ENCODE data around the gene GPC6.

GPC6 gene

DNA sequence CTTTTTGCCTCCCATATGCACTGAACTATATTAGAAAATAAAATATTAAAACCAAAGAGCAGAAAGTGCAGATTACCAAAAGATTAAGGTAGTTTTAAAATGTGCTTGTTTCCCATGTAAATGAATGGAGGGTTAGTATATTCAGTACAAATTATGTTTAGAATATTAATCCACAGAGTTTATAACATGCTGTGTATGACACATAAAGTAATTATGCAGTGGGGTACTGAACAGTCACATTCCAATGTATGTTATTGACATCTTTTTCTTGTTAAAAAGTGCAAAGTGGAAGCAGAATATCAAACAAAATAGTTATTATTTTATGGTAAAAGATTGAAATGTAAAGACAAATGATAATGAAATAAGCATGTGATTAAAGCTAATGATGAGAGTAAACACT is 79.3 kb downstream of the GPC6 start:
- TF ChIP-seq GATA3 (IDR thresholded peaks at IDR 0.05; ENCODE audit: low read depth, low read length): no peak
- TF ChIP-seq GATA2 (IDR thresholded peaks at IDR 0.05; ENCODE audit: low read depth, low read length): no peak

DNA sequence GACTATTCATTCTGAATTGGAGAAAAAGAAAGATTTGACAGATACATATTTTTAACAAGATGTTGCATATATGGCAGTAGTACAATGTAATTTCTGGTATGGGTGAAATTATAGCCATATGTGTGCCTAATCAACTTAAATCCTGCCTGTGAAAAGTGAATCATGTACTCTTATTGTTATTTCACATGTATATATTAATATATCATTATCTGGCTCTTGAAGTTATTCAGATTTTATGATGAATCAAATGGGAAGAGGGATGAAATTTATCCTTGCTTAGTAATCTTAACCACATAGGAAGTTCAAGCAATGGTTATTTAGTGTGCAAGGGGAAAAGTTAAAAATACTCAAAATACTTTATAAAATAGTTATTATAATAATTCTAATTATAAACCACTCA is 80.5 kb downstream of the GPC6 start:
- TF ChIP-seq GATA2 (IDR thresholded peaks at IDR 0.05; ENCODE audit: low read depth, low read length): no peak
- TF ChIP-seq GATA3 (IDR thresholded peaks at IDR 0.05; ENCODE audit: low read depth, low read length): no peak

DNA sequence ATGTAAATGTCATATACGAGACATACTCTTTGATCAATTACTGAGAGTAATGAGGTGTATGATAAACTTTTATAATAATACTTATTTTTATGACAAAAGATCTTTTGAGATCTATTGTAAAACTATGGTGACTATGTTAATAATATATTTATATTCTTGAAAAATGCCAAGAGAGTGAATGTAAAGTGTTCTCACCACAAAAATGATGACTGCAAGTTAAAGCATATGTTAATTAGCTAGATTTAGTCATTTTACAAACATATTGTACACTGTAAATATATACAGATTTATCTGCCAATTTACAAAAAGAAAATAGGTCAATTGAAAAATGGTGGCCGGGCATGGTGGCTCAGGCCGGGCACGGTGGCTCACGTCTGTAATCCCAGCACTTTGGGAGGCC is 81.0 kb downstream of the GPC6 start:
- TF ChIP-seq GATA2 (IDR thresholded peaks at IDR 0.05; ENCODE audit: low read depth, low read length) (no peak), GATA3 (IDR thresholded peaks at IDR 0.05; ENCODE audit: low read depth, low read length) (no peak)

DNA sequence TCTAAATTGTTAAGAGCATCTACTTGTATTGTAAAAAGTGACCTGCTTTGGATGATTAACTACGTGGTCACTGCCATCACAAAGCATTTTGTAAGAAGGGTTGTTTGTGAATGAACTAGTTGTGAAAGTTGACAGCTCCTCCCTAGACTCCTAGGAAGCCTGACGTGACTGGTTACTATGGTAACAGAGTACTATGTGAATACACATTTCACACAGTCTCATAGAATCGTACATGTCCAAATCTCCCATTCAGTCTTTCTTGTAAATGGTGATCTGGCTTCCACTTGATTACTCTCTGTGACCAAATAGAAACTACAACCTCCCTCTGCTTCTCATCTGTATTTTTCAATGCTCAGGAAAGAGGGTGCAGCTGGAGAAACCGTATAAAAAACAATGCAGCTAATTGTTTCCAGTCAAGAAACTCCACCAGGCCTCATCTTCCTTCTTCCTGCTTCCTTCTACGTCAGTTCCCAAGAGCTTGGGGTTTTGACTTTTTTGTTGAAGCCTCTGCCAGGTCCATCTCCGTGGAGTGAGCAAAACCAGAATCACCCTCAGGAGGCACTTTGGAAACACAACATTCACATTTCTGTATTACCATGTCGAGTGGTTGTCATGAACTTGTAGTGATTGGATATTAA is 83.4 kb downstream of the GPC6 start:
- no peak for TF ChIP-seq GATA3 (IDR thresholded peaks at IDR 0.05; ENCODE audit: low read depth, low read length)
- no peak for TF ChIP-seq GATA2 (IDR thresholded peaks at IDR 0.05; ENCODE audit: low read depth, low read length)

DNA sequence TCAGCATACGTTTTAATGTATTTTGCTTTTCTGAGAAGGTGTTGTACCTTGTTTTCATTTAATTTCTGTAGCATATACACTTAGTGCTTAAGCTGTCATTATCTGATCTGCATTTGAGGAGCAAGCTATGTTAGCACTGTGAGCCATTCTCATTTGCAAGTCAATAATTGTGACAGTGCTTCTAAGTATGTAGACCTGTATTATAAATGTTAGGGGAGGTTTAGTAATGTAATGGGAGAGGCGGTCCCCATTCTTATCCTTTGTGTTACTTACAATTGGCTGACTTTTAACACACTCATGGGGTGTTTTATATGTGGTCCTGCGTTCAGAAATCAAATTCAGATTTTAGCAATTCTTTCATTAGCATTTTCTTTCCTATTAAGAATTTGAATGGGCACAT is 90.2 kb downstream of the GPC6 start:
- no peak for TF ChIP-seq GATA2 (IDR thresholded peaks at IDR 0.05; ENCODE audit: low read depth, low read length)
- no peak for TF ChIP-seq GATA3 (IDR thresholded peaks at IDR 0.05; ENCODE audit: low read depth, low read length)

DNA sequence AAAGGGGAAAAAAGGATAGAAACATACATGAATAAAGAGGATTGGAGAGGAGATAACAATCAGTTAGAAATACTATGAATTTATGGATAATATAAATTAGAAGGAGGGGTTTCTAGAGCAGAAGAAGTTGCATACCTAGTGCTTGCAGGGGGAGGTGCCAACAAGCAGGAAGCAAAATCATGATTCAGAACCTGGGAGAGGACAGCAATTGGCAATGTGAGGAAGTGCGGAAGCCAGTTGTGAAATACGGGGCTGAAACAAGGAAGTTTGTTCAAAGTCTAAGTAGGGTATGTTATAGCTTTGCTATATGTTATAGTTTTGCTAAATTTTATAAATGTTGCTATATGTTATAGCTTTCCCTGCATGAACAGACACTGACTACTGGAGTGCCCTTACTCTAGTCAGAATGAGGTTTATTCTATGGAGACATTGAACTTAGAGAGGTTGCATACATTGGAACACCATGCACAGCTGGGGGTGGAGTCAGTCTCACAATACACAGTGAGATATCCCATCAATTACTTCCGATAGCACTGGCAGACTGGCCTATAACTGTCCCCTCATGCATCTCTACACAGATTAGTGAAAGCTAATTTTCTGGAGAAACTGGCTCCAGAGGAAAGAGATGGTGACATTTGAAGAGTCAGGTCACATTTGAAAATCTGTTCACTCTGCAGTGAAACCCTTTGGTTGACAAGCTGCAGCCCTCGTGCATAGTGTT is 92.1 kb downstream of the GPC6 start:
- TF ChIP-seq GATA2 (IDR thresholded peaks at IDR 0.05; ENCODE audit: low read depth, low read length) (no peak), GATA3 (IDR thresholded peaks at IDR 0.05; ENCODE audit: low read depth, low read length) (no peak)

DNA sequence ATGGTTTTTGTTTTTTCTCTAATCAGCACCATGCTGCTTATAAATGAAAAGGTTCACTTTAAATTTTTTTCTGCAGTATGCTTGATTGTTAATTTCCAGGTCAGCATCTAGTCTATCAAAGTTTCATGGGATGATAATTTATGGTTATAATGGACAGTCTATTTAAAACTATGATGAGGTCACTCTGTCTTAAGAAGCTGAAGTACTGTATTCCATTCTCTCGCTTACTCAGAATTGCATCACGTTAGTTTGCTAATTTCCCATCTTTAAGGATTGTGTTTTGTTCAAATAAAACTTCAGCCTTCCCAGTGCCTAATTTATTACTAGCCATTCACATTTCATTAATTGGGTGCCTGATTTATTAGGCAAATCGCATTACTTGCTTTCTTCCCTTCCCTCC is 94.3 kb downstream of the GPC6 start:
- no peak for TF ChIP-seq GATA3 (IDR thresholded peaks at IDR 0.05; ENCODE audit: low read depth, low read length)
- no peak for TF ChIP-seq GATA2 (IDR thresholded peaks at IDR 0.05; ENCODE audit: low read depth, low read length)

DNA sequence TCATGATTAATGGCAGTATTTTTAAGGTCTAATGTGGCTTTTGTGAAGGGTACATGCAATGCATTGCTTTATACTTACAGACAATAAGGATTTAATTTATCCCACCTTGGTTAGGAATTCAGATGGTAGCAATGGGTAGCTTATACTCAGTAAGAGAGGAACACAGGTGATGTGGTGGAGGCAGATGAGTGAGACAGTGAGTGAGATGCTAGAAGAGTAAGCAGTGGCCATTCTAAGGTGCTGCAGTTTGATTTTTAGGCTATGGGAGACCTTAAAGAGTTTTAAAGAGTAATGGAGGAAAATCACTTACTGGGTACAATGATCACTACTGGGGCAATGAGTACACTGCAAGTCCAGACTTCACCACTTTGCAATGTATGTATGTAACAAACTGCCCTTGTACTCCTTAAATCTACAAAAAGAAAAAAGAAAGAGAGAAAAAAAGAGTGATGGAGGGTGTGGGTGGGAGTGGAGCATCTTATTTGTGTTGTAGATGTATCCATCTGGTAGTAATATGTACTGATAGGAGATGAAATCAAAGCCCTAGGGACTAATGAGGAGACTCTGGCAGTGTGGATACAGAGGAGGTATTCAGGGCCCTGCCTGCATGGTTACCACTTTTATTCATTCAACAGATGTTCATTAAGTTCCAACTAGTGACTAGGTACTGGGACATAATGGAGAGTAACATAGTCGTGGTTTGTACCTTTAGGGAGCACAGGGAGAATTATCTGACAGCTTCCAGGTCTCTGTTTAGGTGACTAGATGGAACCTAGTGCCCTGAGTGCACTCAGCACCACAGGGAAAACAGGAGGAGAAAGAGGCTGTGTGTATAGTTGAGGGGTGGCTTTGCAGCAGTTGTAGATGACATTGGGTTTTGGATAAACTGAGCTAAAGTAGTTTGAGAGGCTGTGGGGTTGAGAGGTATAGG is 99.0 kb downstream of the GPC6 start:
- TF ChIP-seq GATA2 (IDR thresholded peaks at IDR 0.05; ENCODE audit: low read depth, low read length) (peak; percentile 33; the same call in 1 of the 2 replicates), GATA3 (IDR thresholded peaks at IDR 0.05; ENCODE audit: low read depth, low read length) (no peak)

DNA sequence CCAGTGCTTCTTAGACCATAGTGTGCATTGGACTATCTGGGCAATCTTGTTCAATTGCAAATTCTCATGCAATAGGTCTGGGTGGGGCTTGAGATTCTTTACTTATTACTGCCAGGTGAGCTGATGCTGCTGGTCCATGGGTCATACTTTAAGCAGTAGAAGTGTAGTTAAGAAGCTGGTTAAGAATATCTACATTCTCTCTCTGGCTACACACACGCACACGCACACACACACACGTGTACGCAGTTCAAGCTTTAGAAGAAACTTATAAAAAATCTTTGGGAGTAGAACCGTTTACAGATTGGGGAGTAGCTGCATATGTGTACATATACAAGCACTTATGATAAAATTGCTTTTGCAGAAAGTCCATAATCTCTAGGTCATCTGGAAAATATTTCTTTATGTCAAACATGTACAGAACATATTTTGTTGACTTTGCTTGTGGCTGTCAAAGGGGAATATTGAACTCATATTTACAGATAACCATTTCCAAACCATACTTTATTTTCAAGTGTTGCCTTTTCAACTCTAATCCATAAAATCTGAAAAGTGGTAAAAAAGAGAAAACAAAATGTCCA is 99.7 kb downstream of the GPC6 start:
- TF ChIP-seq GATA3 (IDR thresholded peaks at IDR 0.05; ENCODE audit: low read depth, low read length): no peak
- no peak for TF ChIP-seq GATA2 (IDR thresholded peaks at IDR 0.05; ENCODE audit: low read depth, low read length)

DNA sequence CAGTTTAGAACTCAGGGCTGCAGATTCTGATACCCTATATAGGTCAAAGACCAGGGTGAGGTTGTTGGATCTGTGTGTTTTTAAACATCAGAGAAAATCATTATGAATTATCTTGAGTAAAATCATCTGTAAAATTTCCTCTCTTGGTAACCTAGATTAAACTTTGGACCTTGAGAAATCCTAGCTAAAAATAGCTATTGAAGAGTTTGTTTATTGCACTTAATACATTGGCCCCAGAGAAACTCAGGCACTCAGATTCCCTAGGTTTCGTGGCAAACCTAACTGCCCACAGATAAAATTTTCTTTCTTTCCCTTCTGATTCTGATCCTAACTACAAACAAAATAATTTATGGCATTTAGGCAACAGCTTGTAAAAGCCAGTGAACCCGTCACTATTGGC is 102.3 kb downstream of the GPC6 start:
- TF ChIP-seq GATA2 (IDR thresholded peaks at IDR 0.05; ENCODE audit: low read depth, low read length) (no peak), GATA3 (IDR thresholded peaks at IDR 0.05; ENCODE audit: low read depth, low read length) (no peak)

DNA sequence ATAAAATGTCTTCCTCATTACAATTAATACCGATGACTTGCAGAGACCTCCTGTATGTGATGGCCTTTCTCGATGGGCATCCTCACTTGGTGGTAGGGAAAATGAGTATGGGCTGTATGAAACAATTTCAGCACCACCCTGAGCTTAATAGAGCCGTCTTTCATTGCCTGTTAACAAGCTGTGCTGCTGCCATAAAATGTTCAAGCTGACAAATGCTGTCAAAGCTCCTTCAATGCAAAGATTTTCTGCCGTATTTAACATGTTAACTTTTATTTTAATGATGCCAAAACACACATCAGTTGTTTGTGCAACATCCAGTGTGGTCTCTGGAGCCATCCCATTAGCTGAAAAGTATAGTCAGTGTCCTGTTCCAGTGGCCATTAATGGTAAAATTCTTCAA is 110.1 kb downstream of the GPC6 start:
- TF ChIP-seq GATA3 (IDR thresholded peaks at IDR 0.05; ENCODE audit: low read depth, low read length) (no peak), GATA2 (IDR thresholded peaks at IDR 0.05; ENCODE audit: low read depth, low read length) (no peak)

DNA sequence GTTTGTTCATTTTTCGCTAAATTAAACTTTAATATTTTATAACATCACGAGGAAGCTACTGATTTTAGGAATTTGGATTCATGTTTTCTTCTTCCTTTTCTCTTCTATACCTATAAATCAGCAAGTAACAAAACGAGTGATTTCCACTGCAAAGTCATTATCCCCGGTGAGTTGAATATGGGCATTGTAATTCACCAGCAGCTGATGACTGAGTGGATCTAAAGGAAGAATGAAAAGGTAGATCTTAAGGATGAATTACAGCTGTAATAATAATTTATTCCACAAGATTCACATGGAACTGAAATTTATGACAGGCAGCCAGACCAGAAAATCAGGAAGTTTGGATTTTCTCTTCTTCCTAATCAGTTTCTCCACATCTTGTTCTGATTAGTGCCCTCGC is 111.4 kb downstream of the GPC6 start:
- no peak for TF ChIP-seq GATA2 (IDR thresholded peaks at IDR 0.05; ENCODE audit: low read depth, low read length)
- no peak for TF ChIP-seq GATA3 (IDR thresholded peaks at IDR 0.05; ENCODE audit: low read depth, low read length)

DNA sequence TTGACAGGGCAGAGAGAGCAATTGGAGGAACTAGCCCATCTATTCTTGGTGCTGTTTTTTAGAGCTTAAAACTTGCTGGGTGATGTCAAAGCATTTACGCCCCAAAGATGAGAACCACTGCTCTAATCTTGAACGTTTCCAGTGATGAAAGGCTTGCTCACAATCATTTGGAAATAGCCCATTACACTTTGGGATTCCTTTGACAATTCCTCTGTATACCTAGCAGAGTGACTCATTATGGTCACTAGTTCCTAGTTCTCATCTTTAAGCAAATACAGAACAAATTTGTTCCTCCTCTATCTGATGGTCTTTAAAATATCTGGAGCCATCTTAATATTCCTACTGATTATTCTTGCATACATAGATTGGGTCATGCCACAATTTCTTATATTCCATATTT is 112.3 kb downstream of the GPC6 start:
- no peak for TF ChIP-seq GATA3 (IDR thresholded peaks at IDR 0.05; ENCODE audit: low read depth, low read length)
- no peak for TF ChIP-seq GATA2 (IDR thresholded peaks at IDR 0.05; ENCODE audit: low read depth, low read length)

DNA sequence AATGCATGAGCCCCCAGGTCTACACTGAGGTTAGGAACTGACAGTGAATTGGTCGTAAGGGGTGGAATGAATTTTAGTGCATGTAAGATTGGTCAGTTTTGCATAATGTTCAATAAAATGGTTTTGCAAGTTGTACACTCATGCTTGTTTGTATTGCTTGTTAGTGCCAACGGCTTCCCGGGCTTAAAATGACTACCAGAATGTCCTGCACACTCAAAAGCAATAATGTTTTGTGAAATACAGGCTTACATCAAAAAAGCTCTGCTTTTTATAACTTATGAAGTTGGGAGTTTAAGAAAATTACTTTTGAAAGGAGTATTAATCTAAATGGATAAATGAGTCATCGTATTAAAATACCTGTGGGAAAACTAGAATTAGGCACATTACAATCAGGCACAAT is 112.9 kb downstream of the GPC6 start:
- TF ChIP-seq GATA3 (IDR thresholded peaks at IDR 0.05; ENCODE audit: low read depth, low read length): no peak

Data from SH-SY5Y (cell line).